GM19397 (cell line): ENCODE data around the gene C6orf89.

Experiments
- ATAC-seq: cut with Tn5 transposase; IDR thresholded peaks from one replicate; pipeline ENCODE4 v1.9.1; 2021; ENCODE audit warnings: mild to moderate bottlenecking, moderate library complexity; ENCODE audit not compliant: unreplicated experiment

C6orf89 gene

GRCh38 chr6:36851626-36852025, 34.1 kb upstream of the C6orf89 start:
- no peak for ATAC-seq

GRCh38 chr6:36852481-36853147, 33.1 kb upstream of the C6orf89 start:
- ATAC-seq: no peak

GRCh38 chr6:36853325-36853724, 32.4 kb upstream of the C6orf89 start:
- no peak for ATAC-seq

DNA sequence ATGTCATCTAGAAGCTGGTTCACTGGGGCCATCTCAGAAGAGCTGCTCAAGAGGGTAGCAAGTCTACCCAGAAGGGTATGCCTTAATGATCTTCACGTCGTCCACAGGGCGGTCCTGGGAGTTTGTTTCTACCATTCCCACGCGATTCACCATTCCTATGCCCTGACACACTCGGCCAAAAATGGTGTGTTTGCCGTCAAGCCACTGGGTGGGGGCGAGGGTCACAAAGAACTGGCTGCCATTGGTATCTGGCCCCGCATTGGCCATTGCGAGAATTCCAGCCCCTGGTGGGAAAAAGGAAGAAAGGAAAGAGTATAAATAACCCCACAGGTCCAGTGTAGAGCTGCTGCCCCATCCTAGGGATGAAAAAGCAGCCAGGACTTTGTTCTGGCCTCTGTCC, 30.0 kb upstream of the C6orf89 start:
- no peak for ATAC-seq

GRCh38 chr6:36856277-36856676, 29.5 kb upstream of the C6orf89 start:
- ATAC-seq: no peak

DNA sequence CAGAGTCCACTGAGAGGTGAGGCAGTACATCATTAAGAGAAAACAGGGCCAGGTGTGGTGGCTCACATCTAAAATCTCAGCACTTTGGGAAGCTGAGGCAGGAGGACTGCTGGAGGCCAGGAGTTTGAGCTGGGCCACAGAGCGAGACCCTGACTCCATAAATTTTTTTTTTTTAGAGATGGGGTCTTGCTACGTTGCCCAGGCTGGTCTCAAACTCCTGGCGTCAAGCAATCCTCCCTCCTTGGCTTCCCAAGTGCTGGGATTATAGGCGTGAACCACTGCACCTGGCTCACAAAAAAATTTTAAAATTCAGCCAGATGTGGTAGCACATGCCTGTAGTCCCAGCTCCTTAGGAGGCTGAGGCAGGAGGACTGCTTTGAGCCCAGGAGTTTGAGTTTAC, 28.4 kb upstream of the C6orf89 start:
- no peak for ATAC-seq

GRCh38 chr6:36858407-36858981, 27.3 kb upstream of the C6orf89 start:
- ATAC-seq: no peak

GRCh38 chr6:36860126-36860525, 25.6 kb upstream of the C6orf89 start:
- no peak for ATAC-seq

GRCh38 chr6:36862164-36862847, 23.4 kb upstream of the C6orf89 start:
- ATAC-seq: no peak

DNA sequence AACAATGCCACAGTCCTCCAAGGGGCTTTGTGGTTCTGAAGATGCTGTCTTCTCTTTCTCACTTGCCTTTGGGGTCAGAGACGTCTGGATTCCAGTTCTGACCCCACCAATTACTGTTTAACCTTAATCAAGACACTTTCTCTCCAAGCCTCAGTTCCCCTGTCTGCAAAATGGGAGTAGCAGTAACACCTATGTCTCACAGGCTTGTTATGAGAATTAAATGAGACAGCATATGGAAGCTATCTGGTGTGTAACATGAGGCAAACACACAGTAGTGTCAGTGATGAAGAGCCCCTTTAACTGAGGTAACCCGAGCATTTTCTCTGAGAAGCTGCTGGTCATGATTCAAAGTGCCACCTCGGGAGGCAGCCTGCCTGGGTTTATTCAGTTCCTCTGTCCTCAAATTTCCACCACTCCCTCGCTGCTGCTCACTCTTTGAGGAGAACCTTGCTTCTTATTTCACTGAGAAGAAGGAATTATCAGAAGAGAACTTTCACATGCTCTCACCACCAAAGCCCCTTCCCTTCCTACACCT, 22.8 kb upstream of the C6orf89 start:
- no peak for ATAC-seq

DNA sequence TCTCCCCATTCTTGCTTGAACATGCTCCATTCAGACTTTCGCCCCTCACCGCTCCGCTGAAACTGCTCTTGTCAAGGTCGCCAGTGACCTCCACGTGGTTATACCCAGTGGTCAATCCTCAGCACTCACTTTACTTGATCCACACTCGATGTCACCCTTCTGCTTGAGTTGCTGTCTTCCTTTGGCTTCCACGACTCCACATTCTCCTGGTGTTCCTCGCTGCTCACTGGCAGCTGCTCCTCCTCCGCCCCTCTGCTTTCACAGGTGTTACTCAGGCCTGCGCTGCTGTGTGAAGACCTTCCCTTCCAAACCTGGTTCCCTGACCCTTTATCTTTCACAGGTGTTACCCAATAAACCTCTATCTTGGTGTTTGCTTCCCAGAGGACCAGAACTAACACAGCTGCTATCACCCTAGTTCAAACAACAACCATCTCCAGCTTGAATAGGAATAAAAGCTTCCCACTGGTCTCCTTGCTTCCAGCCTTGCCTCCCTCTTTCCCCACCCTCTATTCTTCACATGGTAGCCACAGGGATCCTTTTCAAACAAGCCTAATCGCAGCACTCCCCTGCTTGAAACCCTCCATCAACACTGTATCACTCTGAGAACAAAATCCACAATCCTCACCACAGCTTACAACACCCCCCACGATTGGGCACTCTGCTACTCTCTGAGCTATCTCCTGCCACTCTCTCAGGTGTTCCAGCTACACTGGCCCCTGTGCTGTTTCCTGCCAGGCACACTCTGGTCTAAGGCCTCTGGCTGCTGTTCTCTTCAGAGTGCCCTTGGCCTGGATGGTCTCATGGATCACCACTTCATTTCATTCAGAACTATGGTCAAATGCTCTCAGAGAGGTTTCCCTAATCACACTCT, 21.8 kb upstream of the C6orf89 start:
- no peak for ATAC-seq

- no peak for ATAC-seq
These were observed 19.9 kb upstream of the C6orf89 start for GRCh38 chr6:36865835-36866234.

- ATAC-seq: no peak
These were observed 18.1 kb upstream of the C6orf89 start for GRCh38 chr6:36867471-36868224.

DNA sequence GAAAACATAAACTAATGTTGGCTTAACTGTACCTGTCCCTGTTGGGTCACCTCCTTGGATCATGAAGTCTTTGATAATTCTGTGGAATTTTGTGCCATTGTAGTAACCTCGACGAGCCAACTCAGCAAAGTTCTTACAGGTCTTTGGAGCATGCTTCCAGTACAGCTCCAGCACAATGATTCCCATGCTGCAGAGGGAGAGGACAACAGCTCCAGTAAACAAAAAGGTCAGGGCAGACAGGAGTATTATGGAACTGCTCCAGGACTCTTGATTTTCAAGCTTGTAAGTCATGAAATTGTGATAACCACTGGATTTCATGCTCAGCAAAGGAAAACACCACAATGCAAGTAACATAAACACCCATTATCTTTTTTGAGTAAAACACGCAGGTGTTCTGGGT, 14.1 kb upstream of the C6orf89 start:
- no peak for ATAC-seq

DNA sequence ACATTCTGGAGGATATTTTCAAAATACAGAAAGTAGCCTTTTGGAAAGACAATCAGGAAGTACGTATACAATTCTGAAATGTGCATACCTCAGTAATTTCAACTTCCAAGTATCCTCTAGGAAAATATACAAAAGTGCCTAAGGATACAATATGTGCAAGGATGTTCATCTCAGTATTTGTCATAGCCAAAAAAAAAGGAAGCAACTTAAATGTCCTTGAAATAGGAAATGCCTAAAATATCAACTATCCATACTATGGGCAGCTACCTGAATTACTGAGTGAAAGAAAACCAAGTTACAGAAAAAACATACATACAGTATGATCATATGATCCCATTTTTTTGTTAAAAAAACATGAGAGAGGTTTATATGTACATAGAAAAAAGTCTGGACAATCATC, 12.6 kb upstream of the C6orf89 start:
- ATAC-seq: no peak

- ATAC-seq: no peak
These were observed 11.9 kb upstream of the C6orf89 start for GRCh38 chr6:36873612-36874442.

DNA sequence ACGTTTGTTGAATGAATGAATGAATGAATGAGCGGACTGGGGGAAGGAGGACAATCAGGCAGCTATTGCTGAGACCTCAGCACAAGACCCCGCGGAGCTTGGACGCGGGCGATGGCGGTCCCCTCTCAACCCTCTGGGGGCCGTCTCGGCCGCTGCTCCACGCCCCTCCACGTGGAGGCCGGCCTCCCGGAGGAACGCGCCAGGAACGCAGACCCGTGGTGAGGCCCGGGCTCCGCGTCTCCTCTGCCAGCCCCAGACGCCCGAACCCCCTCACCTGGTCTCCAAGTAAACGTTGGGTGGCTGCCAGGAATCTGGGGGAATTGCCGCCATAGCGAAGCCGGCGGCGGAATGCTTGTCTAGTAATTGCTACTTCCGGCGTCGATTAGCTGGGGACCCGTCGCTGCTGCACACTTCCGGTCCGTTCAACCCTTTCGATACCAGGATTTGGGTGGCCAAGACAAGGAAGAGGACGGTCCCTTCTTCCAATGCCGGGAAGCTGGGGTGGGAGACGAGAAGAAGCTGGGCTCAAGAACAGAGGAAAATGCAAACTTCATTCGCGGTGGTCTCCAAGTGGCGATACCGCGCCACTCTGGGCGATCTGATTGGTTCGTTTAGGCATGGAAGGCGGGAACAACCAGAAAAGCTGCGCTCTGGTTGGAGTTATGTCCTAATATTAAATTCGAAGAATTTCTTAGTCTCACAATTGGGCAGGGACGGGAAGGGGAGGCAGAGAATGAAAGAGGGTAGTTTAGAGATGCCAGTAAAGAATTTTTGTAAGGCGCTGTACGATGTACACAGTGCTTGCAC, 11.1 kb upstream of the C6orf89 start, which contains the start of gene PPIL1:
TSS of gene PPIL1 (minus strand) at position 361 of the 807 bp plus-strand sequence. CDS start at position 330, 31 bp downstream.
- peak; percentile 70 for ATAC-seq

DNA sequence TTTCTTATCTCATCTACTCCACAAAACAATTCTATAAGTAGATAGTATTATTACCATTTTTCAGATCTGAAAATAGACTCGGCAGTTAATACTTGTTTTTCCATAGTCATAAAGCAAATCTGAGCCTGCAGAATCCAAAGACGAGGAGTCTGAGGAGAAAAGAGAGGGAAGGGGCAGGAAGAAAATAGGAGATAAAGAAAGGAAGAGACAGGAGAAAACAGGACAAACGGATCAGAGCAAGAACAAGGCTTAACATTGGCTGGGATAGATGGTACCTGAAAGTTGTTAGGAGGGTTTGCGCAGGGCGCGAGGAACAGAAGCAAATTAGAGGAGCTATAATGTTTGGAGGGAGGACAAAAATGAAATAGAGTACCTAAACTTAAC, 10.5 kb upstream of the C6orf89 start:
- no peak for ATAC-seq

GRCh38 chr6:36884610-36885009, 1.1 kb upstream of the C6orf89 start:
- no peak for ATAC-seq
